ENCODE data around the gene CHST5. TPM values are rescaled to one million over a fixed set of nuclear protein-coding genes. Genes with fewer than 3 reads are reported as not detected.

Gene CHST5
- 1.3 and 1.5 TPM in 2 replicates for total RNA-seq
- long read RNA-seq: 0 reads

DNA sequence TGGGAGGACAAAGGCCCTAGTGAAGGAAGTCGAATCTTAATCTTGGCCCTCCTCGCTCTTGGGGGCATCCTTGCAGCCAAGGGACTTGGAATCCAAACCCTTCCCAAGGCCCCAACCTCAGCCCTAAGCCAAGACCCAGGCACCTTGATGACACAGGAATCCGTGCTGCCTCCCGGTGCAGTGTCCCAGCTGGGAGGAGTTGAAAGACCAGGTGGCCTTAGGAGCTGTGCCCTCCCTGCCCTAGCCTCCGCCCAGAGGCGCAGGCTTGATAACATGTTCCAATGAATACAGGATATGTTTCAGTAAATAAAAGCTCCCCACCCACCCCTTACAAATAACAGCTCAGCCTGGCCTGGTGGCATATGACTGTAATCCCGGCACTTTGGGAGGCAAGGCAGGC lies at the start of gene CHST5:
TSS of gene CHST5 (minus strand) at position 208 of the 400 bp plus-strand sequence. CDS start 5,724 bp downstream, outside the sequence.
- Mint-ChIP-seq H3K36me3 (ENCODE audit: low read depth) (no peaks in the 10 kb centered on the region), H3K27ac (ENCODE audit: unreplicated experiment) (peak within 1 kb of the TSS; percentile 27), H3K27me3 (ENCODE audit: low read depth) (no peaks in the 10 kb centered on the region), H3K4me3 (no peak within 1 kb of the TSS), H3K4me1 (no peaks in the 10 kb centered on the region), H3K9me3 (no peaks in the 10 kb centered on the region)
- TF ChIP-seq, protein P1, sequence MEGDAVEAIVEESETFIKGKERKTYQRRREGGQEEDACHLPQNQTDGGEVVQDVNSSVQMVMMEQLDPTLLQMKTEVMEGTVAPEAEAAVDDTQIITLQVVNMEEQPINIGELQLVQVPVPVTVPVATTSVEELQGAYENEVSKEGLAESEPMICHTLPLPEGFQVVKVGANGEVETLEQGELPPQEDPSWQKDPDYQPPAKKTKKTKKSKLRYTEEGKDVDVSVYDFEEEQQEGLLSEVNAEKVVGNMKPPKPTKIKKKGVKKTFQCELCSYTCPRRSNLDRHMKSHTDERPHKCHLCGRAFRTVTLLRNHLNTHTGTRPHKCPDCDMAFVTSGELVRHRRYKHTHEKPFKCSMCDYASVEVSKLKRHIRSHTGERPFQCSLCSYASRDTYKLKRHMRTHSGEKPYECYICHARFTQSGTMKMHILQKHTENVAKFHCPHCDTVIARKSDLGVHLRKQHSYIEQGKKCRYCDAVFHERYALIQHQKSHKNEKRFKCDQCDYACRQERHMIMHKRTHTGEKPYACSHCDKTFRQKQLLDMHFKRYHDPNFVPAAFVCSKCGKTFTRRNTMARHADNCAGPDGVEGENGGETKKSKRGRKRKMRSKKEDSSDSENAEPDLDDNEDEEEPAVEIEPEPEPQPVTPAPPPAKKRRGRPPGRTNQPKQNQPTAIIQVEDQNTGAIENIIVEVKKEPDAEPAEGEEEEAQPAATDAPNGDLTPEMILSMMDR (conservative IDR thresholded peaks at IDR 0.05): no peak
- no peak for DNase-seq (ENCODE audit: low read depth, low spot score)

DNA sequence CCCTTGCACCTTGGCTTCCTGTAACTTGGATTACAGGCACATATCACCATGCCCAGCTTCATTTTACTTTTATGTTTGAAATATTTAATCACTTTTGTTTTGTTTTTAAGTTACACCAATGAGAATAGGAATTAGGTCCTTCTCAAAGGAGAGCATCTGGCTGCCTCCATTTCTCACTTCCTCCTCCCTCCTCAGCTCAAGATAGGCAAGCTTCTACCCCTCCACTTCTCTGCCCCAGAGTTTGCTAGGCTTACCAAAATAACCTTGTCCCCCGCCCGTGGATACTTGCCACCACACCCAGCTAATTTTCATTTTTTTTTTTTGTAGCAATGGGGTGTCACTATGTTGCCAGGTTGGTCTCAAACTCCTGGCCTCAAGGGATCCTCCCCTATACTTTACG lies 48.2 kb upstream of the CHST5 start:
- Mint-ChIP-seq H3K9me3 (no peaks in the 10 kb centered on the region), H3K27ac (ENCODE audit: unreplicated experiment) (peak overlapping the region; percentile 32), H3K27me3 (ENCODE audit: low read depth) (no peaks in the 10 kb centered on the region), H3K4me1 (peaks cover 6% of the 10 kb centered on the region), H3K4me3 (no peak overlapping the region), H3K36me3 (ENCODE audit: low read depth) (peaks cover 3% of the 10 kb centered on the region)
- TF ChIP-seq, protein P1 (conservative IDR thresholded peaks at IDR 0.05): no peak
- DNase-seq (ENCODE audit: low read depth, low spot score): no peak

DNA sequence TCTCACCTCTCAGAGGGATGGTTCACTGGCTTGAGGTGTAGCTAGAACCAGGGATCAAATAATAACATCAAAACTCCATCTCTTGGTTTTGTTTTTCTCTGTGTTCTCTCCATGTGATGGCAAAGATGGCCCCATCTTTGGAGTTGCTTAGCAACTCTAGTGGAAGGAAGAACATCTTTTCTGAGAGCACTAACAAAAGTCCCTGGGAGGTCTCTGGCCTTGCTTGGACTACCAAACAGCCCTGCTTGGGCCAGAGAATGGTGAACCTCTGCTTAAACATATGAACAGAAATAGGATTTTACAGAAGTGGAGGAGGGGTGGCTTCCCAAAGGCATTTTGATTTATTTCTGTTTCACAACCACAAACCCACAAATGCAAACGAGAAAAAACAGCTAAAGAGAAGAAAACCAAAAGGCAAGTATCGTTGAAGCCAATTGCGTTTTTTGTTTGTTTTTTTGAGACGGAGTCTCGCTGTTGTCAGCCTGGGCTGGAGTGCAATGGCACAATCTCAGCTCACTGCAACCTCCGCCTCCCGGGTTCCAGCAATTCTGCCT lies 43.5 kb upstream of the CHST5 start:
- H3K4me1 Mint-ChIP-seq: no peaks in the 10 kb centered on the region
- peaks cover 5% of the 10 kb centered on the region for H3K36me3 Mint-ChIP-seq (ENCODE audit: low read depth)
- no peaks in the 10 kb centered on the region for H3K27me3 Mint-ChIP-seq (ENCODE audit: low read depth)
- H3K27ac Mint-ChIP-seq (ENCODE audit: unreplicated experiment): no peak overlapping the region
- H3K4me3 Mint-ChIP-seq: no peak overlapping the region
- H3K9me3 Mint-ChIP-seq: no peaks in the 10 kb centered on the region
- DNase-seq (ENCODE audit: low read depth, low spot score): no peak
- TF ChIP-seq, protein P1 (conservative IDR thresholded peaks at IDR 0.05): no peak

DNA sequence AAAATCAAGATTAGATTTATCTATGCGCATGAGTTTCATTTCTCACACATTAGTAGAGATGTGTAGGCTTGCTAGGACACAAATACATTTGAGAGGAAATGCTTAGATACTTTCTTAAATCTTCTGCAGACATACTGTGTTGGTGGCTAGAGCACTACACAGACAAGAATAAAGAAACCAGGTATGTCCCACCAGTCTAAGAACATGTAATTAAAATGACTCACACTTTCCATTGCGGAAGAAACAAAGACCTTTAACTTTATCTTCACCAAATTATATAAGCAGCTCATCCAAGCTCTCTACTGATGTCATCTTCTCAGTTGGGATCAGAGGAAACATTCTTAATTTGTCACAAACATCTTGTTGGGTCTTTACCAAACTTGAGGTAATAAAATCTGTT lies 42.8 kb upstream of the CHST5 start:
- no peak for DNase-seq (ENCODE audit: low read depth, low spot score)
- Mint-ChIP-seq H3K4me3 (no peak overlapping the region), H3K36me3 (ENCODE audit: low read depth) (peaks cover 5% of the 10 kb centered on the region), H3K9me3 (no peaks in the 10 kb centered on the region), H3K4me1 (no peaks in the 10 kb centered on the region), H3K27me3 (ENCODE audit: low read depth) (no peaks in the 10 kb centered on the region), H3K27ac (ENCODE audit: unreplicated experiment) (no peak overlapping the region)
- TF ChIP-seq, protein P1 (conservative IDR thresholded peaks at IDR 0.05): no peak

DNA sequence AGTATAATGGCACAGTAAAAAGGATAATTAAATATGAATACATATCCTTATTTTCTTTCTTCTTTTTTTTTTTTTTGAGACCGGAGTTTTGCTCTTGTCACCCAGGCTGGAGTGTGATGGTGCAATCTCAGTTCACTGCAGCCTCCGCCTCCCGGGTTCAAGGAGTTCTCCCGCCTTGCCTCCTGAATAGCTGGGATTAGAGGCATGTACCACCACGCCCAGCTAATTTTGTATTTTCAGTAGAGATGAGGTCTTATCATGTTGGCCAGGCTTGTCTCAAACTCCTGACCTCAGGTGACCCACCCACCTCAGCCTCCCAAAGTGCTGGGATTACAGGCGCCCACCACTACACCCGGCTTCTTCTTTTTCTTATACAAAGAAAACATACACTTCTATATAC lies 42.3 kb upstream of the CHST5 start:
- peaks cover 5% of the 10 kb centered on the region for H3K36me3 Mint-ChIP-seq (ENCODE audit: low read depth)

More for the DNA sequence above, 42.3 kb upstream of the CHST5 start:
- no peak for DNase-seq (ENCODE audit: low read depth, low spot score)
- no peaks in the 10 kb centered on the region for H3K9me3 Mint-ChIP-seq
- no peaks in the 10 kb centered on the region for H3K4me1 Mint-ChIP-seq
- no peak overlapping the region for H3K4me3 Mint-ChIP-seq
- no peaks in the 10 kb centered on the region for H3K27me3 Mint-ChIP-seq (ENCODE audit: low read depth)
- H3K27ac Mint-ChIP-seq (ENCODE audit: unreplicated experiment): no peak overlapping the region
- TF ChIP-seq, protein P1 (conservative IDR thresholded peaks at IDR 0.05): no peak

All from neural crest cell (in vitro differentiated cells).